CD4-positive, alpha-beta T cell treated with Interleukin-15 for 4 hours (primary cell): ENCODE measurements around the gene CAMK2D.
A peak's percentile ranks its signal among the peaks of the same experiment; 100 is the strongest.
"Not testable (repeated sequence)": the region's sequence is repeated elsewhere in the genome, so short reads cannot be mapped to it uniquely, and the experiment has no call there.

Source experiments
- DNase-seq: peaks from one replicate; pipeline ENCODE4 v3.0.0-alpha.2; 2020; ENCODE audit warnings: low spot score

The CAMK2D gene

DNA sequence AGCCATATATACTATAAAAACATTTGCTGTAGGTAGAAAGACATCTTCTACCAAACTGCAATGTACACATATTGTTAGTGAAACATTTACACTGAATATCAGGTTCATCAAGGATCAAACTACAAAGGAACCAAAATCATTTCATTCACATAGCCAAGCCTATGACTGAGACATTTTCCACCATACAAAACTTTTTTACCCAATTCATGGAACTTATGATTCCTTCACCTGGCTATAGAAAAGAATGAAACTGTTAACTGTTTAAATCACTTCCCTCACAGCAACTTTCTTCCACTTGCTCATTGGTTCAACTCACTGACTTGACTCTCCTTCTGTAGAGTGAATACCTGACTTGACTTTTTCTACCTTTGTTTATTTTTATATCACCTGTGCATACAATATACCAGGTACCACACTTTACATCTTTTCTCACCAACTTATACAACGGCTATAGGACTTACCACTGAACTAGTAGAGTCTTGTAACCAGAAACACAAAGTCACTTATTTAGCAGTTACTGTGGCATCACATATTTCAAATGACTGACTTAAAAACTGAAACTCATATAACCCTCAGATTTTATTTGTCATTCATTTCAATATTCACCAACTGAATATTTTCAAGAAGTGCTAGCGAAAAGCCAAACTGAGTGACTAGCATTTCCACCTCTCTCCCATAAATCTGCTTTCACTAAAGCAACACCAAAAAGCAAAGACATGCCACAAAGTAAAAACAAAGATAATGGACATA lies 30.9 kb downstream of the CAMK2D start:
- no peak for DNase-seq

DNA sequence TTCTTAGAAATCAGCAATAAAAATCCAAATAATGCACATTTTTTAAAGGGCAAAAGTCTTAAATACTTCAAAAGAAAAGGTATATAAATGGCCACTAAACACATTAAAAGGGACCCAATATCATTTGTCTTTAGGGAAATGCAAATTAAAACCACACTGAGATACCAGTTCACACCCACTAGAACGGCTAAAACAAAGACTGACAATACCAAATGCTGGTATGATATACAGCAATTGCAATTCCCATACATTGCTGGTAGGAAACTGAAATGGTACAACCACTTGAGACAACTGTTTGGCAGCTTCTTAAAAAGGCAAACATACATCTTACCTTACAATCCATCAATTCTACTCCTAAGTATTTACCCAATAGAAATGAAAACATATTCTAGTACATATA lies 33.7 kb downstream of the CAMK2D start:
- DNase-seq, result no peak

DNA sequence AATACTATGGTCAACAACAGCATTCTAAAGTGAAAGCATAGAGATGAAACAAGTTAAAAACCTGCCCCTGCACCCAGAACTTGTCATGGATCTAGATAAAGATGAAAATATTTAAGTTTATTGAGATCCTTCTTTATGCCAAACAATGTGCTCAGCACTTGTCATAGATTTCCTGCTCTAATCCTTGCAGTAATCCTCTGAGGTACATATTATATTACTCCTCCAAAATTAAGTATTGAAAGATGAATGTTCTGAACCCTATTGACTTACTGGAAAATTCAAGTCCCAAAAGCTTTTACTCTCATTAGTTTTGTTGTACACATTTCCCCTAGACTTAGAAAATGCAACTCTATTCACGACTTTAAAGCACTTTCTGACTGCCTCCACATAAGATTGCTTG lies 35.6 kb downstream of the CAMK2D start:
- DNase-seq, result no peak

DNA sequence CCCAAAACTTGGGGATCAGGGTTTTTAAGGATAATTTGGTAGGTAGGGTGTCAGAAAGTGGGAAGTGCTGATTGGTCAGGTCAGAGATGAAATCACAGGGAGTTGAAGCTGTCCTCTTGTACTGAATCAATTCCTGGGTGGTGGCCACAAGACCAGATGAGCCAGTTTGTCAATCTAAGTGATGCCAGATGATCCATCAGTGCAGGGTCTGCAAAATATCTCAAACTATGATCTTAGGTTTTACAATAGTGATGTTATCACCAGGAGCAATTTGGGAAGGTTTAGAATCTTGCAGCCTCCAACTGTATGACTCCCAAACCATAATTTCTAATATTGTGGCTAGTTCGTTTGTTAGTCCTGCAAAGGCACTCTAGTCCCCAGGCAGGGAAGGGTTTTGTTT lies 43.3 kb downstream of the CAMK2D start:
- no peak for DNase-seq

DNA sequence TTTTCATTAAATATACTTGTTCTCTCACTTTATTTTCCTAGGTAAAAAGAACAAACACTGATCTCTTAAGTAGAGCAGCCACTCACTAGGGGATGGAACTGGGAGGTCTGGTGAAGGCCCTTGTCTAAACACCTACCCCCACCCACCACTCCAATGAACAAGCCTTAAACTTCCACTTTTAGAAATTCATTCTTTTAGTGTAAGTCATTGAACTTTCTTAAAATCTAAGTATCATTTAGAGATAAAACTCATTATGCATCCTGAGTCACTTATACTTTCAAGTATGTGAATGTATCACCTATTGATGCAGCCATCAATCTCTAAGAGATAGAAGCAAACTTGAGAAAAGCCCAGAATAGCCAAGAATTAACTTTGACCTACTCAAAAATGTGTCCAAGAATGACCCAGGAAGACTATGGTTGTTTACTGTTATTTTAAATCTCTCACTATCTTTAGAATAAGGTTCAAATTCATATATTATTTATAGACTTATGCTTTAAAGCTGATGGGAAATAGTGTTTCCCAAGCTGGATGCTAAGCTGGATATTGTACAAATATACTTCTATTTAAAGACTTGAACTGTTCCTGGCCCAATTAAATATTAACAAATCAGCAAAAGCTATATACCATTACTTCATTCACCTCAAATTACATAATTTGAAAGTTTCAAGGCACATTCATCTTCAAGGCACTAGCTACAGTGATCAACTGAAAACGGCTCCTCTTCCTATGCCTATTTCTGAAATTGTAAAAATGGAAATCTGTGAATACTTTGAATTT lies 49.5 kb downstream of the CAMK2D start:
- no peak for DNase-seq

DNA sequence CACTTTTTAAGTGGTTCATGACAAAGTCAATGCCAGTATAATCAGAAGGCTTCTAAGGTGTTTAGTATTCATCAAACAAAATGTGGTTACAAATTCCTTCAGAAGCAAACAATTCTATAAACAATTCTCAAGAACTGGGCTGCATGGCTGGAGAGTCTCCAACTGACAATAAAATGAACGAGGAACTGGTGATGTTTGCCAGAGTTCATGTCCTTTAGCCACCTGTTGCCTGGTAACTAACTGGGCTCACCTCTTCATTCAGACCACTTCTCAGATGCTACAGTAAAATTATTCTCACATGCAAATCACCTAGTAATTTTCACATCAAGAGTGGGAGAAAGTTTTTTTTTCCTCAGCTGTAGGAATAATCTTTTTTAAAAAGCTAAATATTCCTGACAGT lies 53.3 kb downstream of the CAMK2D start:
- no peak for DNase-seq

DNA sequence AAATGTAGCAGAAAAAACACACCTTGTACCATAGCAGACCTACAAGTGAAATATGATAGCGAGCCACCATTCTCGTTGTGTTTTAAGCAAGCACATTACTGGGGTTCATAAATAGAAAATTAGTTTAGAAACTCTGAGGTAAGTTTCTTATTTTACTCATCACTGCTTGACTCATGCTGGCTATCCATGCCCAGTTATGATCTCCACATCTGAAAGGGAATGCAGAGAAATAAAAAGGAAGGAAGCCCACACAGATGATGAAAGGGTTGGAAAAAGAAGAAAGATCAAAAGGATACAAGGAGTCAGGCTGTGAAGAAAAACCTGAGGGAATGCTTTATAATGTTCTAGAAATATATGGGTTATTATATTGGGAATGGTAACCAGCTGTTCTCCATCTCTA lies 54.5 kb downstream of the CAMK2D start:
- DNase-seq, result no peak

DNA sequence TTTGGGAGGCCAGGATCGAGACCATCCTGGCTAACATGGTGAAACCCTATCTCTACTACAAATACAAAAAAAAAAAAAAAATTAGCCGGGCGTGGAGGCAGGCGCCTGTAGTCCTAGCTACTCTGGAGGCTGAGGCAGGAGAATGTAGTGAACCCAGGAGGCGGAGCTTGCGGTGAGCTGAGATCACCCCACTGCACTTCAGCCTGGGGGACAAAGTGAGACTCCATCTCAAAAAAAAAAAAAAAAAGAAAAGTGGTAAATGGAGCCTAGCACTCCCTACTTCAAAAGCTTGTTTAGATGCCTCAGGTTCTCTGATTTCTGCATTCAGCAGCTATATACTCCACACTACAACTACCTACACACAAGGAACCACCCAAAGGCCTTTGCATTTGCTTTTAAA lies 56.4 kb downstream of the CAMK2D start:
- DNase-seq, result not testable (repeated sequence)

DNA sequence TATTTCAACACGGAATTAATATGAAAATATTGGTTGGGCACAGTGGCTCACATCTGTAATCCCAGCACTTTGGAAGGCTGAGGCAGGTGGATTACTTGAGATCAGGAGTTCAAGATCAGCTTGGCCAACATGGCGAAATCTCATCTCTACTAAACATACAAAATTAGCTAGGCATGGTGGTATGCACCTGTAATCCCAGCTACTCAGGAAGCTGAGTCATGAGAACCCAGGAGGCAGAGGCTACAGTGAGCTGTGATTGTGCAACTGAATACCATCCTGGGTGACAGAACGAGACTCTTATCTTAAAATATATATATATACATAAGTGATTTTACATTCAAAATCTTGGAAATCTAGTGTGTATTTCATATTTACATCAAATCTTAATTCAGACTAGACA lies 58.9 kb downstream of the CAMK2D start:
- DNase-seq, result not testable (repeated sequence)

DNA sequence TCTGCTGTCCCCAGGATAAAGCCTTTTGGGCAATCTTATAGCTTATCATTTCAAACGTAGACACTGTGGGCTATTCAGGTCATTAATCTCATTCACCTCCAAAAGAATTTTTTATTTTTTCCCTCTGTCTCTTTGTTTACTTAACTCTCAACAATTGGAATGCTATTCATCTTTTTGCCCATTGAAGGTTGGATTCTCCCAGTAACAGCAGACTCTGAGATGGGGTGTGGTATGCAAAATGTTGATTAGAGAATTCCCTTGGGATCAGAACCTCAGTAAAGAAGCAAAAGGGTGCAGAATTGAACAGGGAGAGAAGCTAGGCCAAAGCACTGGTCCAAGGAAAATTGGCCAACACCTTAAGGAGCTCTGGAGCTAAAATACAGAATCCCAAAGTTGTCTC lies 60.4 kb downstream of the CAMK2D start:
- no peak for DNase-seq

DNA sequence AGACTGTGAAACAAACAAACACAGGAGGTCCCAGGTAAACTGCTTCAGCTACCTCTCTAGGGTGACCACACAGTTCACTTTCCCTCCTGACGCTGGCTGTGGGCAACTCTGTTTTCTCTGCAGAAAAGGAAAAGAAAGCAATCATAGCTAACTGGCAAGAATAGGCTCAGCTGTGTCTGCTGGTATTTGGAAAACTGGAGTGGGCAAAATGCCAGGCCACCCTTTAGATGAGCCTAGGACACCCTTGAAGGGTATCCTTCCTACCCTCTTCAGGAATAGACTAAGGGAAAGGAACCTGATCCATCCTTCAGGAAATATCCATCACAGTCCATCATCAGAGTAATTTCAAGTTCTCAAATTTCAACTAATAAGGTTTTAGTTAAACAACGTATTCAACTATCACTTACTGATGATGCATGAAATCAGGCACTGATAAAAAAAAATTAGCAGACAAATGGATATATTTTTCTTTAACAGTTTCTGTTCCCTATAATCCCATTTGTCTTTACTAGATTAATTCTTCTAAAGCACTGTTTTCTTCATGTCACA lies 60.9 kb downstream of the CAMK2D start:
- no peak for DNase-seq

DNA sequence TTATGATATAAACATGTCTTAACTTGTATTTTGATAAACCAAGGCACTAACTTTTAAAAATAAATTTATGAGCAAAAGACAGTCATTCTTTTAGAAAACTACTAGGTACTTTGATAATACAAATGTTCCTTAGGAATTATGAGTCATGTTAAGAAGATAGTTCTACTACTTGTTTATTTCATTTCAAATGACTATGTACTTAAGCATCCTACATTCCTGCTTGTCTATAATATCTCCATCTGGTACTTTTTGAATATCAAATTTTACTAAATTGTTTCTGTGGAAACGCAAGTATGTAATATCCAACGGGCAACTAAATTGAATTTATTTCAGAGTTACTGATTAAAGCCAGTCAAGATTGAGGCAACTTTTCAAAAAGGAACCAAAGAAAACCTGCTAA lies 61.8 kb downstream of the CAMK2D start:
- no peak for DNase-seq

DNA sequence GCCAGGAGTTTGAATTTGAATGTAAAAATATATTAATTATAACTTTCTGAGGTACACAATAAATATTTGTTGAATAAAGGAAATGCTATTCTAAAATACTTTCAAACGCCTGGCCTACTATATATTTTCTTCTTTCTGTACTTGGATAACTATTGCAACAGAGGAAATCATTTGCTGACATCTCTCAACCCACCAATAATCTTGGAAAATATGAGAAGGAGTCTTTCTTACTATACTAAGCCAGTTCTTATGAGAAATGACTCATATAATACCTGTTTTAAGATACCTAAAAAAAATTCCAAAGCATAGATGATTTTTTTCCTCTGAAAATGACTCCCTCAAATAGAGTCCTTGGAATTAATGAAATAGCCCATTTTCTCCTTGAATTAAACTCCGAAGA lies 64.1 kb downstream of the CAMK2D start:
- DNase-seq, result no peak

DNA sequence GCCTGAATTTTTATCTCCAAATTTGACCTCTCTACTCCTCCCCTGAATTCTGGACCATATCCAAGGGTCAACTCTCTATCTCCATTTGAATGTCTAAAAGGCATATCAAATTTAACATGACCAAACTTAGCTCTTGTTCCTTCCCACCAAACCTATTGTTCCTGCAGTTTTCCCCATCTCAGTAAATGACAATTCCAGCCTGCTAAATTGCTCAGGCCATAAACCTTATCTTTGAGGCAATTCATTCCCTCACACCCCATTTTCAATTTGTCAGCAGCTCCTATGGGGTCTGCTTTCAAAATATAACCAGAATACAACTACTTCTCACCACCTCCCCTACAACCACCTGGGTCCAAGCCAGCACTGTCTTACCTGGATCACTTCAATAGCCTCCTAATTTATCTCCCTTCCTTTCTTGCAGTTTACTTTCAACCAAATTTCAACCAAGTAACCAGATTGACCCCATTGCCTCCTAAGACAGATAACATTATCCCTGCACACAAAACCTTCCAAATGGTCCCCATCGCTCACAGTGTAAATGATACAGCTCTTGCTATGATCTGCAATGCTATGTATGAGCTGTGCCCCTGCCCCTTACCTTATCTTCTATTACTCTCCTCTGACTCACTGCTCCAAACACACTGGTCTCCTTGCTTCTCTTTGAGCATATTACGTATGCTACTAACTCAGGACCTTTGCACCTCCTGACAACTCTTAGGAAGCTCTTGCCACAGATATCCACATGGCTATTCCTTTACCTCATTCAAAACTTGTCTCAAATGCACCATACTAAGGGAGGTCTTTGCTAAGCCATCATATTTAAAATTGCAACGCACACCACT lies 66.0 kb downstream of the CAMK2D start:
- no peak for DNase-seq

DNA sequence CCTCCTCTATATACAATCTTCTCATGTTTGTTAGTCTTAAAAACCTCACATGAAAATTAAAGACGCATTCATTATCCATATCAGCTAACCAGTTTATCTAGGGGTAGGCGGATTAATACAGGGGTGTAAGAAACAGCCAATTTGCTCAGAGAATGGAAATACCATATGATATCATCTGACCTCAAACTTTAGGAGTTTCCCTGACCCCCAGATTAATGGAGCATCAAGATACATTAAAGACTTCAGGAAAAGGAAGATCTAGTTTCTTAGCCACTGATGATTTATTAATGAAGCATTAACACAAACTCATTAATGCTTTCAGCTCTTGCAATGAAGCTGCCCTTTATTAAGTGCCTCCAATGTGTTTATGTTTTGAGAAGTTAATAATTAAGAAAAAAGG lies 67.5 kb downstream of the CAMK2D start:
- no peak for DNase-seq

DNA sequence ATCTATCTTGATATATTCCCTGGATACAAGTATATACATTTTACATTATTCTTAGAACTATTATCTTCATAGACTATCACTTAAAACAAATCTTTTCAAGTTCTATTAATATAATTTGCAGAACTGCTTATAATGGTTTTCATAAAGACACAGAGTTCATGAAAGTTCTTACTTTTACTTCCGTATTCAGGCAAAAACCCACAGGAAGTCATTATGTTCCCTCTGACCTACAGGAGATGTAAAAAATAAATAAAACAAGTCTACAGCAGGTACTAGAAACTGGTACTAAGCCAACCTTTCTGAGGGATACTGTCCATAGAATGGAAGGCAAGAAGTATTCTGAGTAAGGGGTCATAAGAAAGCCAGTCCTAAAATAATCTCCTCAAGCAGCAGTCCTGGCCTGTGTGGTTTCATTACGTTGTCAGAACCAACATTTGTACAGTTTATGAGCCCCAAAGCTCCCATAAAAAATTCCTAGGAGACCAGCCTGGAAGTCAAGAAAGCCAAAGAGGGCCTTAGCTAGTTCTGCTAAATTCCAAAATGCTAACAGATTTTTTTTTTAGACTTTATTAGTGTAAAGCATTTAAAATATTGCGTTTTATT lies 68.6 kb downstream of the CAMK2D start:
- peak; percentile 19 for DNase-seq

DNA sequence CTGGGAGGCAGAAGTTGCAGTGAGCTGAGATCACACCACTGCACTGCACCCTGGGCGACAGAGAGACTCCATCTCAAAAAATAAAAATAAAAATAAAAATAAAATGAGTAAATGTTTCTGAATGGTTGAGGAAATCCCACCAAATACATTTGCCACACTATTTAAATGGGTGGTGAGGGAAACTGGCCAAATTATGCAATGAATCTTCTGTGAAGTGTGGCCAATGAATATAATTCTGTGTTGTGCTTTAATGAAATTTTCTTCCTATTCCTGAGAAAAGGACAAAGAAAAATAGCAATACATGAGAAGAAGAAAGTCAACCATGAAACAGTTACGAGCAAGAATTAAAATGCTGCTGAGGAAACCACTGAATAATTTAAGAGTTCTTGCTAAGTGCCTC lies 69.9 kb downstream of the CAMK2D start:
- no peak for DNase-seq

DNA sequence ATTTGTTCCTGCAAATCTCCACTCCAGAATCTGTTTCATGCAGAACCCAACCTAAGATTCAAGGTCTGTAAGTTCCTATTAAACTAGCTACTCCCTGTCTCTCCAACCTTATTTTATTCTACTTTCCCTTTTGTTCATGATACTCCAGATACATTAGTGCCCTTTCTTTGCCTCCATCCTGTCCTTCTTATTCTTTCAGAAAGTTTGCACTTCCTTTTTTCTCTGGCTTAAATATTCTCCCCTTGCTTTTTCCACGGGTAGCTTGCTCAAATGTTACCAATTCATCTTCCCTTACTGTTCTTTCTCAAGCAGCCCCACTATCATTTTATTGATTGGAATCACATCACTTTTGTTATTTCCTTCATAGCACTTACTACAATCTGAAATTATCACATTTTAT lies 72.1 kb downstream of the CAMK2D start:
- DNase-seq, result no peak

DNA sequence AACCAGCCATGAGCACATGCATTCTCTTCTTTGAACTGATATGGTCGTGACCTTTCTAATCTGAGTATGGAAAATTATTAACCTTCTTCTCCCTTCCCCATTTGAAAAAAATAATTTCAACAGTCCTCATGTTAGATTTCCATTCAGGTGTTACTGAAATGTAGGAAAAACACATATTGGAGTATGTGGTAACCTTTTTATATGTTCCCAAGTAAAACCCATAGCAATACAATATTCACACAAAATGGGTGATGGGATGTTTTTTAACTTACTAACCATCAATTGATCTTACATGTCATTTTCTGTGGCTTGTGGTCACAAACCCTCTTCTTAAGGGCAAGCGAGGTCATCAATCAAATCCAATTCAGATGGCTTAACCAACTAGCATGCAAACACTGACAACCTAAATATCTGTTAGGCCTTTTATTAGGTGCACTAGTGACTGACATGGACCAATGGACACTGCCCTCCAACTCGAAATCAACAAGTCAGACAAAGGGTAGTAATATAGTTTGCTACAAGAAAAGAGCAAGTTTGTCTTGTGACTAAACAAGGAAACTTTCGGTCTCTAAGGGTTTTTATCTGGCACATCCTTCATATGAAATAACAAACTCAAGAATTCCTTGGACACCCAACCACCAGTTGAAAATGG lies 74.3 kb downstream of the CAMK2D start:
- DNase-seq, result no peak

DNA sequence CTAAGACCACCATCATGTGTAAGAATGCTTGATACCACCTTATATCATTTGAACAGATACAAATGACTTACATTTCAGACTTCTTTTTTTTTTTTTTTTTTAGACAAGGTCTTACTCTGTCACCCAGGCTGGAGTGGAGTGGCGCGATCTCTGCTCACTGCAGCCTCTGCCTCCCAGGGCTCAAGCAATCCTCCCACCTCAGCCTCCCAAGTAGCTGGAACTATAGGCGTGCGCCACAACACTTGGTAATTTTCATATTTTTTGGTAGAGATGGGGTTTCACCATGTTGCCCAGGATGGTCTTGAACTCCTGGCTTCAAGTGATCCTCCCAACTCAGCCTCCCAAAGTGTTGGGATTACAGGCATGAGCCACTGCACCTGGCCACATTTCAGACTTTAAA lies 76.4 kb downstream of the CAMK2D start:
- DNase-seq, result not testable (repeated sequence)

DNA sequence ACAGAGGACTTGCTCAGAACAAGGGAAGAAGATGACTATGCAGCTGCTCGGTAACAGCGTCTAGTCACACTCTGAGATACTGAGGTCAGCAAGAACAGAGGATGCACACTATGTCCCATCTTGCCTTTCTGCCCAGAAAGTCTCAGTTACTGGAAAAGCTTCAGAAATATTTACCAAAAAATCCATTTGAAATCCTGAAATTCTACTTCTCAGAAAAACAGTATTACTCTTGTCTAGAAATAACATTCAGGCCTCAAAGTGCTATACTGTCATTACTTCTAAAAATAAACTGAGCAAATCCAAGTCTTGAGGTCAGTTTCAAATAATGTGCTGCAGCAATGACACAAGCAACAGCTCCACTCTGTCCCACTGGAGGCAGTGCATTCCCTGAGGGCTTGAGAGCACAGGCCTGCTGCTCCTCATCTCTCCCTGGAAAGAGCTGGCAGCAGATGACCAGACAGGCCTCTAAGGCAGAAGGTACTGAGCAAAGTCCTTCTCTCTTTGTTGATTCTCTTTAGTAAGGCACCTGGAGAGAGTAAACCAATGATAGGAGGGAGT lies 76.9 kb downstream of the CAMK2D start:
- DNase-seq, result peak; percentile 34
